Erythroblast (primary cell): ENCODE measurements around the gene GALNT5.
"Not testable (repeated sequence)": the region's sequence is repeated elsewhere in the genome, so short reads cannot be mapped to it uniquely, and the experiment has no call there.

ENCODE experiments used
- DNase-seq, 2 experiments: peaks; one replicate each; lab custom pipeline; 2025; lab: John Stamatoyannopoulos, UW
- GATA1 ChIP-seq: IDR thresholded peaks from 2 replicates; pipeline ENCODE4 v1.6.1; 2011; ENCODE audit warnings: low read depth, mild to moderate bottlenecking, control low read depth, low read length, moderate library complexity
- POLR2A ChIP-seq: IDR thresholded peaks from 2 replicates; pipeline ENCODE4 v1.6.1; 2011; ENCODE audit warnings: mild to moderate bottlenecking, low read length

The GALNT5 gene

GRCh38 chr2:157257312-157258252, at the start of gene GALNT5:
Gene GALNT5 (plus strand): TSS chr2:157257705. CDS start chr2:157258083, 378 bp downstream.
- DNase-seq: peak; percentile 86 to 87

DNA sequence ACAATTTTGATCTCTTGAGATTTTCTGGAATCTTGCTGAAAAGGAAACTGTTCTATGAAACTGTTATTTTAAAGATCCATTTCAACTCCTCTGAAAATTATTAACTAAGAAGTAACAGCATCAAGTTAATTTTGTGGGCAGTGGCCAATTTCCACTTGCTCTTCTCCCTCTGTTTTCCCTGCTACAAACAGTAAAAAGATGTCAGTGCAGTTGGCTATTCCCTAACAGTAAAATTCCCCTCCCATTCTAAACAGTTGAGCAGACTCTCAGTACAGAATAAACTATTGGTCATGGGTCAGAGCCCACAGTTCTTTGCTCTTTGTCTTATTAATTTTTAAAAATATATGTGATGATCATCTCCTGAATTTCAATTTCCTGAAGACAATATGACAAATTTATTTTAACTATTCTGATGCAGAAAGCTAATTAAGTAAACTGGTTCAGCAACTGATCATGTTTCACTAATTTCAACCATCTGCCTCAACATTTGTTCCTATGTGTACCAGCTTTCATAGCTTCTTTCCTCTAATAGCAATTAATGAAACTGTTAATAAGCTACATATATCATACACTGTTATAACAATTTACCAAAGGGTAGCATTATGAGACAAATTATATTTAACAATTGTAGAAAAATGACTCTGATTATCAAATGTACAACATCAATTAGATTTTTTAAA, 41.1 kb upstream of the GALNT5 start:
- TF ChIP-seq POLR2A (no peak), GATA1 (no peak)
- DNase-seq: no peak

More at GRCh38 chr2:157257312-157258252, at the start of gene GALNT5:
- TF ChIP-seq POLR2A (peak; percentile 82), GATA1 (no peak)

DNA sequence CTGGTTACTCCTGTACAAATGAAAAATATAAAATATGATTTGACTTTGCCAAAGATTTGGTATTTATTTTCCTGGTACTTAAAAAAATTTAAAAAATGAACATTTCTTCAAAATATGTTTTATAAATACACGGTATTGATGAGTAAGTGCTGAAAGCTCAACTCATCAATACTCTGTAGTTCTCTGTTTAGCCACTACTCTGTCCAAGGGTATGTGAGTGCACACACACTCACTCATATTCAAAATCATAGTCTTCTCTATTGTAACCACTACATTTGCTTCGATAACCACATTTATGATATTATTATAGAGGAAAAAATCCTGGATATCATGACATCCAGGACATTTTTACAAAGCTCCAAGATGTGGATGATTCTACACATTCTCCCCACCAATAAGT, 40.1 kb upstream of the GALNT5 start:
- no peak for DNase-seq
- TF ChIP-seq POLR2A (no peak), GATA1 (no peak)

DNA sequence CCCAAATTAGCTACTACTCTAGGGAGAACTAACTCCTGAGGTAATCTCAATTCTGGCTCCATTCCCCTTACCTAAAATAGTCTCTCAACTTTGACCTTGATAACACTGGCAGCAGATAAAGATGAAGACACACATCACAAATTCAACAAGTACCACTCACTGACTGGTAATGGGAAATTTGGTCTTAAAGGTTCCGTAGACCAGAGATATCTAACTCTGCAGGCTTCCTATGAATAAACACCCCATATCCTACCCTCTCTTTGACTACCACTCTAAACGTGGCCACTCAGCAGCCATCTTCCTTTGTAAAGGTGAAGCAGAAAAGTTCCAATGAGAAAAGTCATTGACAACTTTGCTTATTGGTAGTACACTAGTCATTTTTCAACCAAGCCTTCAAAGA, 38.6 kb upstream of the GALNT5 start:
- DNase-seq: no peak
- TF ChIP-seq POLR2A (no peak), GATA1 (no peak)

- TF ChIP-seq GATA1 (no peak), POLR2A (no peak)
These were observed 37.0 kb upstream of the GALNT5 start for GRCh38 chr2:157220502-157220901.

DNA sequence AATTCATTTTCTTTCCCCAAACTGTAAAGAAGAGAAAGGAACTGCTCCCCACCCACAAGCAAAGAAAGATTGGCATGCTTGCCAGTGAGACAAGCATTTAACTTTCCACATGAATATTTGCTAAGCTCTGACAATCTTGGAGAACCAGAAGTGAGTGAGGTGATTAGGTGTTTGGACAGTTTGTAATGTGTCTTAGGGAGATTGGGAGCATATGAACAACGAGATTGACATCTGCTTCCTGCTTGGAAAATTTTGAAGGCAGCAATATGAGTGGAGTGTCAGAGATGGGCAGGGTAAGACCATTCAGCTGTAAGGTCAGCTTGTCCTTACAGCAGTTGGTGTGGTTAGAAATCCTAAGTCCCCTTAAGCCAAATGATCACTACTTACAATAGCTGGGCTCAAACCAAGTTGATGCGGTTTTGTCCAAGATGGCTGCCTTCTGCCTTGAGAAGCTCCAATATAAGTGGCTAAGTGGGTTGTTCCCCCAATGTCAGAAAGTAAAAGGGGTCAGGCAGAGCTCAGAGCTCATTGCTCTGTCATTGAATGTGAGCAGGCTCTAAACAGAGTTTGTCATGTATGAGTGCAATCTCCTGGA, 36.0 kb upstream of the GALNT5 start:
- peak in 1 of 2 experiments; percentile 13 for DNase-seq
- TF ChIP-seq POLR2A (no peak), GATA1 (no peak)

More at GRCh38 chr2:157220502-157220901, 37.0 kb upstream of the GALNT5 start:
- no peak for DNase-seq

DNA sequence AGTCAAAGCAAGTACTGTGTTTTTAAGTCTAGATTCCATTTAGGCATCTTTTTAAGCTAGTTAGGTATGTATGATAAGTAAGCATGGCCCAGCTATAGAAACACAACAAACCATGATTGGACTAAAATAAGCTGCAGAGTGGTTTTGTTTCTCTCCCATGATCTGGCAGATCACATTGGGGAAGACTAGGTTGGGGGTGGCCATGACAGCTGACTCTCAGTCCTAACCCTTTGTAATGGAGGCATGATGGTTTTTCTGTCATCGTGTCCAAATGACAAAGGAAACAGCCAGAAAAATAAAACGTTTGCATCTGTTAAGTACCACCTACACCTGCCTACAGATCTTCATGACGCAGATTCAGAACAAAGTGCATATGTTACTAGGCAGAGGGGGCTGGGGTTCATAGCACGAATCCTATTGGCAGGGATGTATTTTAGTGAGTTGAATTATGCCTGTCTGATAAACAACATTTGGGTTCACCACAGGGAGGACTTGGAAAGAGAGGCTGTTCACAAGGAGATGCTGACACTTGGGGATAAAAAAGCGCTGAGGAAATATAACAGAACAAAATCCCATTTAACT, 33.8 kb upstream of the GALNT5 start:
- TF ChIP-seq GATA1 (no peak), POLR2A (no peak)
- no peak for DNase-seq

- not testable (repeated sequence) for DNase-seq
These were observed 33.1 kb upstream of the GALNT5 start for GRCh38 chr2:157224448-157224847.

DNA sequence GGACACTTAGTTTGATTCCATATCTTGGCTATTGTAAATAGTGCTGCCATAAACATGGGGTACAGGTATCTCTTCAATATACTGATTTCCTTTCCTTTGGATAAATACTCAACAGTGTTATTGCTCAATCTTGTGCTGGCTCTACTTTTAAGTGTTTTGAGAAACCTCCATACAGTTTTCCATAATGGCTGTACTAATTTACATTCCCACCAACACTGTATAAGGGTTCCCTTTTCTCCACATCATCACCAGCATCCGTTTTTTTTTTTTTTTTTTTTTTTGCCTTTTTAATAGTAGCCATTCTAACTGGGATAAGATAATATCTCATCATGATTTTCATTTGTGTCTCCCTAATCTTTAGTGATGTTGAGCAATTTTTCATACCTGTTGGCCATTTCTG, 29.9 kb upstream of the GALNT5 start:
- TF ChIP-seq GATA1 (no peak), POLR2A (no peak)
- DNase-seq: no peak

DNA sequence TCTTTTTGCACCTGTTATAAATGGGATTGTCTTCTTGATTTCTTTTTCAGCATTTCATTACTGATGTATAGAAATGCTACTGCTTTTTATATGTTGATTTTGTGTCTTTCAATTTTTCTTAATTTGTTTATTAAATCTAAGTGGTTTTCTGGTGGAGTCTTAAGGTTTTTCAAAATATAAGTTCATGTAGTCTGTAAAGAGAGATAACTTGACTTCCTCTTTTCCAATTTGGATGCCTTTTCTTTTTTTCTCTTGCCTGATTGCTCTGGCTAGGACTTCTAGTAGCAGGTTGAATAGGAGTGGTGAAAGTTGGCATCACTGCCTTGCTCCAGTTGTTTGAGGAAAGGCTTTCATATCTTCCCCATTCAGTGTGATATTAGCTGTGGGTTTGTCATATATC, 28.6 kb upstream of the GALNT5 start:
- TF ChIP-seq POLR2A: no peak
- TF ChIP-seq GATA1: no peak
- no peak for DNase-seq

DNA sequence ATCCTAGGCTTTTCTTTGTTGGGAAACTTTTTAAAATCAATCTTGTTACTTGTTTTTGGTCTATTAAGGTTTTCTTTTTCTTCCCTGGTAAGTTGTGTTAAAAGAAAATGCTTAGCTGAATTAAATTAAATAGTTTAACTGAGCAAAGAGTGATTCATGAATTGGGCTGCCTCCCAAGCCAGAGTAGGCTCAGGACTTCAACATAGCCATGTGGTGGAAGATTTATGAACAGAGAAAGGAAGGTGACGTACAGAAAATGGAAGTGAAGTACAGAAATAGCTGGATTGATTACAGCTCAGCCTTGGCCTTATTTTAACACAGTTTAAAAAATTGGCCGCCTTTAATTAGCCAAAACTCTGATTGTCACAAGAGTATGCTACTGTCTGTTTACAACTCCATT, 27.9 kb upstream of the GALNT5 start:
- TF ChIP-seq GATA1 (no peak), POLR2A (no peak)
- no peak for DNase-seq

DNA sequence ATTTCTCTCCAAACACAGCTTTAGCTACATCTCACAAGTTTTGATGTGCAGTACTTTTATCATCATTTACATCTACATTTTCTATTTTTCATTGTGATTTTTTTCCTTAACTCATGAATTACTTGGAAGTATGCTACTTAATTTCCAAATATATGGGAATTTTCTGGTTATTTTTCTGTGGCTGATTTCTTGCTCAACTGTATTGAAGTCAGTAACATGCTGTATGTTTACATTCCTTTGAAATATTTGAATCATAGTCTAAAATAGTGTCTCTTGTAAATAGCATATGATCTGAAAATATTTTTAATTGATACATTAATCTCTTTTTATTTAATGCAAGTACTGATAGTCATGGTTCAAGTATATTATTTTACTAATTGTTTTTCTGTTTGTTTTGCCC, 26.0 kb upstream of the GALNT5 start:
- no peak for DNase-seq
- TF ChIP-seq GATA1: no peak
- no peak for TF ChIP-seq POLR2A

DNA sequence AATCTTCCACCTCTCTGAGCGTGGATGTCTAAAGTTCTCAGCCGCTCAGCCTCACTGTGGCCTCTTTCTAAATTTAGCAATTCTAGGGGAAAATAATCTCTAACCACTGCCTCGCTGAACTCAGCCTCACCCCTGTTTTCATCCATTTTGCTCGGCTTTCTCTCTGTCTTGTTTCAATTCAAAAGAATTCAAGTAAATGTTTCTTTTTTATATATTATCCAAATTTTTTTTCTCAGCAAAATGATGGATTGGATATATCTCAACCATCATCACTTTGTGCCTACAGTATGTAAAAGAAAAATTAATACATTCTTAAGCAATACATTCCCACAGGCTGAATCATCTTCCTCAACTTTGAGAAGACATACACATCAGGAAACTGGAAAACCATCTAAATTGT, 24.0 kb upstream of the GALNT5 start:
- TF ChIP-seq POLR2A (no peak), GATA1 (no peak)
- DNase-seq: no peak
